ENCODE results near the gene DNAJC6.

The DNAJC6 gene

DNA sequence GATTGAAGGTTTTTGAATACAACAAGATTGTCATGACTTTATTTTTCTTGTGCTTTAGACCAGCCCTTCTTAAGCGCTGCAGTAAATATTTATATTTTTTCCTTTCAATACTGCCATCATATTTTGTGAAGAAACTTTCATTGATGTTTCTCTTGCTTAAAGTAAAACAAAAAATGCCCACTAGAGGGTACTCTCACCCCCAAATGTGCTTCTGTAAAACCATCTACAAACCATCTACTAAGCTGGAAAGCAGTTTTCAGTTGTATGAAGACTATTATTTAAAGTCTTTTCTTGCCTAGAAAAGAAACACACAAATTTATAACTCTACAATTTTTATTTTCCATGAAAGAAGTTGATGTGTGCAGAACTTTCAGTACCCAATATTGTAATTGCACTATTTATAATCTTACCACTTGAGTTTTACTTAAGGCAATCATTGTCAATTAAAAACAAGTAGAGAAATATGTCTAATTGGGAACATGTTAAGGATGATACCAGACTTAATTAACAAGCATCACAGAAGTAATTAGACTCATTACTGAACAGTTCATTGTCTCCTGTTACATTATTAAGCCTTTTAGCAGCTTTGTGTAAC lies 121.9 kb downstream of the DNAJC6 start:
- peak; percentile 22 for DNase-seq (ENCODE audit: low spot score)
- TF ChIP-seq, protein P1, sequence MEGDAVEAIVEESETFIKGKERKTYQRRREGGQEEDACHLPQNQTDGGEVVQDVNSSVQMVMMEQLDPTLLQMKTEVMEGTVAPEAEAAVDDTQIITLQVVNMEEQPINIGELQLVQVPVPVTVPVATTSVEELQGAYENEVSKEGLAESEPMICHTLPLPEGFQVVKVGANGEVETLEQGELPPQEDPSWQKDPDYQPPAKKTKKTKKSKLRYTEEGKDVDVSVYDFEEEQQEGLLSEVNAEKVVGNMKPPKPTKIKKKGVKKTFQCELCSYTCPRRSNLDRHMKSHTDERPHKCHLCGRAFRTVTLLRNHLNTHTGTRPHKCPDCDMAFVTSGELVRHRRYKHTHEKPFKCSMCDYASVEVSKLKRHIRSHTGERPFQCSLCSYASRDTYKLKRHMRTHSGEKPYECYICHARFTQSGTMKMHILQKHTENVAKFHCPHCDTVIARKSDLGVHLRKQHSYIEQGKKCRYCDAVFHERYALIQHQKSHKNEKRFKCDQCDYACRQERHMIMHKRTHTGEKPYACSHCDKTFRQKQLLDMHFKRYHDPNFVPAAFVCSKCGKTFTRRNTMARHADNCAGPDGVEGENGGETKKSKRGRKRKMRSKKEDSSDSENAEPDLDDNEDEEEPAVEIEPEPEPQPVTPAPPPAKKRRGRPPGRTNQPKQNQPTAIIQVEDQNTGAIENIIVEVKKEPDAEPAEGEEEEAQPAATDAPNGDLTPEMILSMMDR (IDR thresholded peaks at IDR 0.05; ENCODE audit: extremely low read depth, missing control alignments): peak; percentile 25

GRCh38 chr1:65432918-65433317 lies 123.6 kb downstream of the DNAJC6 start:
- DNase-seq (ENCODE audit: low spot score): no peak
- TF ChIP-seq, protein P1 (IDR thresholded peaks at IDR 0.05; ENCODE audit: extremely low read depth, missing control alignments): no peak

- DNase-seq (ENCODE audit: low spot score): no peak
- TF ChIP-seq, protein P1 (IDR thresholded peaks at IDR 0.05; ENCODE audit: extremely low read depth, missing control alignments): no peak
Measured at GRCh38 chr1:65434255-65434654, 124.9 kb downstream of the DNAJC6 start.

GRCh38 chr1:65434760-65435159 lies 125.4 kb downstream of the DNAJC6 start:
- TF ChIP-seq, protein P1 (IDR thresholded peaks at IDR 0.05; ENCODE audit: extremely low read depth, missing control alignments): no peak
- DNase-seq (ENCODE audit: low spot score): no peak

- TF ChIP-seq, protein P1 (IDR thresholded peaks at IDR 0.05; ENCODE audit: extremely low read depth, missing control alignments): no peak
- DNase-seq (ENCODE audit: low spot score): no peak
Measured at GRCh38 chr1:65435987-65436386, 126.6 kb downstream of the DNAJC6 start.

- TF ChIP-seq, protein P1 (IDR thresholded peaks at IDR 0.05; ENCODE audit: extremely low read depth, missing control alignments): no peak
Measured at GRCh38 chr1:65437616-65438015, 128.3 kb downstream of the DNAJC6 start.

GRCh38 chr1:65440322-65440900 lies 131.1 kb downstream of the DNAJC6 start:
- no peak for DNase-seq (ENCODE audit: low spot score)
- TF ChIP-seq, protein P1 (IDR thresholded peaks at IDR 0.05; ENCODE audit: extremely low read depth, missing control alignments): no peak

More at GRCh38 chr1:65437616-65438015, 128.3 kb downstream of the DNAJC6 start:
- no peak for DNase-seq (ENCODE audit: low spot score)
